ENCODE results near the gene NPPA. TPM values are rescaled to one million over a fixed set of nuclear protein-coding genes. Genes with fewer than 3 reads are reported as not detected.

NPPA gene
- total RNA-seq, 3 donors from 2014 or later = not detected

DNA sequence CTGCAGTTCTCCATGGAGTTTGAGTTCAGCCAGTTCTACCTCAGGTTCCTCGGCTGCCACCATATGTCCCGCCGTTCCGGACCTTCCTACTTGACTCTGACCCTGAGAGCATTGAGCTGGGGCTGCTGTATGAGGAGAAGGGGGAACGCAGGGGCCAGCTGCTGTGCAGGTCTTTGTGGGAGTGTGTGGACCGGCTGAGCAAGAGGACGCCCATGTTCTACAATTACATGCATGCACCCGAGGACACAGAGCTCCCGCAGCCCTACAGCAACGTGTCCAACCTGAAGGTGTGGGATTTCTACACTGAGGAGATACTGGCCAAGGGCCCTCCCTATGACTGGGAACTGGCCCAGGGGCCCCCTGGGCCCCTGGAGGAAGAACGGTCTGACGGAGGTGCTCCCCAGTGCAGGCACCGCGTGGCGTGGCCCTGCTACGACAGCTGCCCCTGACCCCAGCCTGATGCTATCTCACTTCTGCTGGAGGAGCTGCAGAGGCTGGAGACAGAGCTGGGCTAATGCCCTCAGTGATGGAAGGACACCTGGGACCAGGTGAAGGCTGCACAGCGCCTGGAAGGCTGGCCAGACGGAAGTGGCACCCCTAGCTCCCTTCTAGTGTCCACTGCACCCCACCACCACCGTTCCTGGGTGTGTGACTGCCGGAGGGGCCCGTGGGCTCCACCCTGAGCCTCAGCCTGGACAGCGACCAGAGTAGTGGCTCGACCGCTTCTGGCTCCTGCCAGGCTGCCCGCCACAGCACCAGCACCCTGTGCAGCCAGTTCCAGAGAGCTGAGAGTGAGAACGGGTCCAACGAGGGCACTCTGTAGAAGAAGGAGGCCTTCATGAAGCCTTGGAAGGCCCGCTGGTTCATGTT is 32.0 kb upstream of the NPPA start:
- Mint-ChIP-seq H3K36me3 (ENCODE audit: insufficient read depth) (no peaks in the 10 kb centered on the region), H3K4me3 (no peak overlapping the region)
- ATAC-seq = no peak

GRCh38 chr1:11878891-11879190 is 31.3 kb upstream of the NPPA start:
- ATAC-seq (no peak), DNase-seq (no peak)
- Mint-ChIP-seq H3K9me3 (no peaks in the 10 kb centered on the region), H3K27me3 (ENCODE audit: low read depth) (peaks cover 29% of the 10 kb centered on the region), H3K4me3 (no peak overlapping the region), H3K36me3 (ENCODE audit: insufficient read depth) (no peaks in the 10 kb centered on the region), H3K4me1 (ENCODE audit: low read depth) (no peaks in the 10 kb centered on the region)

More for the DNA sequence above, 32.0 kb upstream of the NPPA start:
- peaks cover 27% of the 10 kb centered on the region for H3K27me3 Mint-ChIP-seq (ENCODE audit: low read depth)
- H3K9me3 Mint-ChIP-seq = no peaks in the 10 kb centered on the region
- H3K4me1 Mint-ChIP-seq (ENCODE audit: low read depth) = no peaks in the 10 kb centered on the region
- no peak for DNase-seq

- H3K4me3 Mint-ChIP-seq = no peak overlapping the region
- no peaks in the 10 kb centered on the region for H3K9me3 Mint-ChIP-seq
These were observed 30.7 kb upstream of the NPPA start for GRCh38 chr1:11878081-11878890.

GRCh38 chr1:11877074-11877473 is 29.5 kb upstream of the NPPA start:
- Mint-ChIP-seq H3K27me3 (ENCODE audit: low read depth) (peaks cover 22% of the 10 kb centered on the region), H3K4me1 (ENCODE audit: low read depth) (no peaks in the 10 kb centered on the region), H3K9me3 (no peaks in the 10 kb centered on the region), H3K4me3 (no peak overlapping the region), H3K36me3 (ENCODE audit: insufficient read depth) (no peaks in the 10 kb centered on the region)
- DNase-seq = no peak
- no peak for ATAC-seq

More at GRCh38 chr1:11878081-11878890, 30.7 kb upstream of the NPPA start:
- H3K36me3 Mint-ChIP-seq (ENCODE audit: insufficient read depth) = no peaks in the 10 kb centered on the region
- no peaks in the 10 kb centered on the region for H3K4me1 Mint-ChIP-seq (ENCODE audit: low read depth)
- peaks cover 29% of the 10 kb centered on the region for H3K27me3 Mint-ChIP-seq (ENCODE audit: low read depth)
- no peak for DNase-seq
- no peak for ATAC-seq

GRCh38 chr1:11875094-11875493 is 27.5 kb upstream of the NPPA start:
- H3K4me1 Mint-ChIP-seq (ENCODE audit: low read depth) = no peaks in the 10 kb centered on the region
- no peaks in the 10 kb centered on the region for H3K36me3 Mint-ChIP-seq (ENCODE audit: insufficient read depth)
- no peaks in the 10 kb centered on the region for H3K9me3 Mint-ChIP-seq
- no peak overlapping the region for H3K4me3 Mint-ChIP-seq
- no peak for DNase-seq
- no peak for ATAC-seq
- peaks cover 24% of the 10 kb centered on the region for H3K27me3 Mint-ChIP-seq (ENCODE audit: low read depth)

DNA sequence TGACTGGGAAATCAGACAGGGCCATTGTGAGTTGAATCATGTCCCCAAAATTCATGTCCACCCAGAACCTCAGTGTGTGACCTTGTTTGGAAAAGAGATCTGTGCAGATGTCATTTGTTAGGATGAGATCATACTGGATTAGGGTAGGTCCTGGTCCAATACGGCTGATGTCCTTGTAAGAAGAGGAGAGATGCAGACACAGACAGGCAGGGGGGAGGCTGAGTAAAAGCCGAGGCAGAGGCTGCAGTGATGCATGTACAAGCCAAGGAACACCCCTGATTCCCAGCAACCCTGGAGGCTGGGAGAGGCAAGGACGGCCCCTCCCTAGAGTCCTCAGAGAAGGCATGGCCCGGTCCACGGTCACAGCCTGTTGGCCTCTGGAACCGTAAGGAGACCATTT is 27.0 kb upstream of the NPPA start:
- H3K27me3 Mint-ChIP-seq (ENCODE audit: low read depth) = peaks cover 28% of the 10 kb centered on the region
- no peak for ATAC-seq
- DNase-seq = no peak
- no peaks in the 10 kb centered on the region for H3K36me3 Mint-ChIP-seq (ENCODE audit: insufficient read depth)
- no peak overlapping the region for H3K4me3 Mint-ChIP-seq
- H3K9me3 Mint-ChIP-seq = no peaks in the 10 kb centered on the region
- H3K4me1 Mint-ChIP-seq (ENCODE audit: low read depth) = no peaks in the 10 kb centered on the region

DNA sequence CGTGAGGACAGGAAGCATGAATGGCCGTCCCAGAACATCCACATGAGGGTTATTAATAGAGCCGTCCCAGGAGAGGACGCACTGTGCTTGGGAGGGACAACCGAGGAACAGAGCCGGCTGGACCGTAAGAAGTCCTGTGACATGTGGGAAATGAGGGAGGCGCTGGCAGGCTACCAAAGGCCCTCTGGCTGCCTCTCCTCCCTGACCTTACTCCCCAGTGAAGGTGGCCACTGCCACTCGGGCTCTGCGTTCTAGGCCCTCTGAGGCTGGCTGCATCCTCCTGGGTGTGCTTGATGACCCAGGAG is 26.6 kb upstream of the NPPA start:
- Mint-ChIP-seq H3K36me3 (ENCODE audit: insufficient read depth) (no peaks in the 10 kb centered on the region), H3K4me3 (no peak overlapping the region), H3K27me3 (ENCODE audit: low read depth) (peaks cover 28% of the 10 kb centered on the region), H3K4me1 (ENCODE audit: low read depth) (no peaks in the 10 kb centered on the region), H3K9me3 (no peaks in the 10 kb centered on the region)
- DNase-seq (no peak), ATAC-seq (no peak)

DNA sequence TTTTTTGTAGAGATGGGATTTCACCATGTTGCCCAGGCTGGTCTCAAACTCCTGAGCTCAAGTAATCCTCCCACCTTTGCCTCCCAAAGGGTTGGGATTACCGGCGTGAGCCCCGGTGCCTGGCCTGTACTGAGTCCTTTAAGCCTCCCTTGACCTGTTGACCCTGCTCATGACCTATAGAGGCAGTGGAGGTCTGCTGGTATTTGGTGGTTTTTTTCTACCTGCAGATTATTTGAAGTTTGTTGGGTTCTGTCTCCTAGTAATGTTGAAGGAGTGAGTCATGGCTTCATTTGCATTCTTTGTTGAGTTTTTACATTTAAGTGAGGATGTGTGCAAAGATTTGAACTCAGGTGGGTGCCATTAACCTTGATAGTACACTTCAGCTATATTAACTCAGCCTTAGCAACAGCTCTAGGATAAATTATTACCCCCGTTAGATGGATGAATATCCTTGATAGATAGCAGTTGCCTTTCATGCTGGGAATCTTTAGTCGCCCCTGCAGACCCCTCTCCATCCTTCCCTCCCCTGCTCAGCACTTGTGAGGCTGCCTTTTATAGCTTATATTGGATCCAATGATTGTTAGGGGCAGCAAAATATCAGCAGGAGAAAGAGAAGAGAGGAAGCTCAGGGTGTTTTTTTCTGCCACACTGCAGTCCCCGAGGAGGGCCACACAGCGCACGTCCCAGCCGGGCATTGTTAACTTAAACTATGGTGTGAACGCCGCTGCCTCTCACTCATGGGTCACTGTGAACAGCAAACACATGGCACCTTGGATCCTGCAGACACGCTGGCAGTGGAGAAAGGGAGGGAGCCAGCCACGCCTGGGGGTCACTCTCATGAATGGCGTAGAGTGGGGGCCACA is 26.0 kb upstream of the NPPA start:
- Mint-ChIP-seq H3K9me3 (no peaks in the 10 kb centered on the region), H3K36me3 (ENCODE audit: insufficient read depth) (no peaks in the 10 kb centered on the region), H3K4me3 (no peak overlapping the region), H3K4me1 (ENCODE audit: low read depth) (no peaks in the 10 kb centered on the region), H3K27me3 (ENCODE audit: low read depth) (peaks cover 28% of the 10 kb centered on the region)
- no peak for DNase-seq
- no peak for ATAC-seq

- Mint-ChIP-seq H3K4me3 (no peak overlapping the region), H3K36me3 (ENCODE audit: insufficient read depth) (no peaks in the 10 kb centered on the region), H3K4me1 (ENCODE audit: low read depth) (no peaks in the 10 kb centered on the region), H3K9me3 (no peaks in the 10 kb centered on the region), H3K27me3 (ENCODE audit: low read depth) (peaks cover 27% of the 10 kb centered on the region)
- ATAC-seq (no peak), DNase-seq (no peak)
These were observed 25.0 kb upstream of the NPPA start for GRCh38 chr1:11872545-11872944.

DNA sequence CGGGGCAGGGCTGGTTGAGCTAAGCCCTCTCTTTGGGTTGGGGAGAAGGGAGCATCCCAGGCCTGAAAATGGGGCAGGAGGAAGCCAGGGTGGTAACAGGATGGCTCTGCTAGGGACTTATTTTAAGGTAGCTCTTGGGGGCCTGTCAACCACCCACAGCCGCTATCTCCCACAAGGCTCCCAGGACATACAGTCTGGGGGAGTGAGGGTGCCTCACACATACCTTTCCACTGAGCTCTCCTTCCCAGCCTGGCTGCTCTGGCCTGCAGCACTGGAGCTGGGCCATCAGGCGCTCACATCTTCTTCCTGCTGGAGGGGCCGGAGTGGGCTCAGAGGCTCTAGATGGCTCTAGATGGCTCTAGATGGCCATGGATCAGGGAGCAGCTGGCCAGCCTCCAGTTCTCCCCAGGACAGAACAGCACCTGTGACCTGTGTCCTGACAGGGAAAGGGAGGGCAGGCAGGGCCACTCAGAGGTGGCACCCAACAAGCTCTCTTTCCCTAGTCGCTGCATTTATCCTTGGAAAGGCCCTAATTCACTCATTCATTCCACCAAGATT is 22.1 kb upstream of the NPPA start:
- no peak for ATAC-seq
- no peak overlapping the region for H3K4me3 Mint-ChIP-seq

GRCh38 chr1:11869104-11869503 is 21.5 kb upstream of the NPPA start:
- Mint-ChIP-seq H3K4me1 (ENCODE audit: low read depth) (no peaks in the 10 kb centered on the region), H3K4me3 (no peak overlapping the region), H3K9me3 (no peaks in the 10 kb centered on the region), H3K36me3 (ENCODE audit: insufficient read depth) (no peaks in the 10 kb centered on the region), H3K27me3 (ENCODE audit: low read depth) (peaks cover 21% of the 10 kb centered on the region)
- ATAC-seq (no peak), DNase-seq (no peak)

More for the DNA sequence above, 22.1 kb upstream of the NPPA start:
- no peak for DNase-seq
- Mint-ChIP-seq H3K27me3 (ENCODE audit: low read depth) (peaks cover 19% of the 10 kb centered on the region), H3K9me3 (no peaks in the 10 kb centered on the region), H3K4me1 (ENCODE audit: low read depth) (no peaks in the 10 kb centered on the region), H3K36me3 (ENCODE audit: insufficient read depth) (no peaks in the 10 kb centered on the region)

DNA sequence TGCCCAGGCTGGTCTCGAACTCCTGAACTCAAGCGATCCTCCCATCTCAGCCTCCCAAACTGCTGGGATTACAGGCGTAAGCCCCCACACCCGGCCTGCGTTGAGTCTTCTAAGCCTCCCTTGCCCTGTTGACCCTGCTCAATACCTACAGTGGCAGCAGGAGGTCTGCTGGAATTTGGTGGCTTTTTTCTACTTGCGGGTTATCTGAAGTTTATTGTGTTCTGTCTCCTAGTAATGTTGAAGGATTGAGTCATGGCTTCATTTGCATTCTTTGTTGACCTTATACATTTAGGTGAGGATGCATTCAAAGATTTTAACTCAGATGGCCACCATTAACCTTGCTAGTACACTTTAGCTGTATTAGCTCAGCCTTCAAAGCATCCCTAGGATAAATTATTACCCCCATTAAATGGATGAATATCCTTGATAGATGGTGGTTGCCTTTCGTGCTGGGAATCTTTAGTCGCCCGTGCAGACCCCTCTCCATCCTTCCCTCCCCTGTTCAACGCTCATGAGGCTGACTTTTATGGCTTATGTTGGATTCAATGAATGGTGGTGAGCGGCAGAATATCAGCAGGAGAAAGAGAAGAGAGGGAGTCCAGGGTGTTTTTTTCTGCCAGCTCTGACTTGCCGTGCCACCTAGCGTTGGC is 20.9 kb upstream of the NPPA start:
- ATAC-seq (no peak), DNase-seq (no peak)
- H3K9me3 Mint-ChIP-seq = no peaks in the 10 kb centered on the region
- H3K36me3 Mint-ChIP-seq (ENCODE audit: insufficient read depth) = no peaks in the 10 kb centered on the region
- no peak overlapping the region for H3K4me3 Mint-ChIP-seq
- no peaks in the 10 kb centered on the region for H3K4me1 Mint-ChIP-seq (ENCODE audit: low read depth)
- peaks cover 19% of the 10 kb centered on the region for H3K27me3 Mint-ChIP-seq (ENCODE audit: low read depth)

GRCh38 chr1:11862890-11863289 is 15.3 kb upstream of the NPPA start:
- no peaks in the 10 kb centered on the region for H3K36me3 Mint-ChIP-seq (ENCODE audit: insufficient read depth)
- H3K4me3 Mint-ChIP-seq = no peak overlapping the region
- H3K4me1 Mint-ChIP-seq (ENCODE audit: low read depth) = no peaks in the 10 kb centered on the region
- no peaks in the 10 kb centered on the region for H3K9me3 Mint-ChIP-seq
- H3K27me3 Mint-ChIP-seq (ENCODE audit: low read depth) = peaks cover 45% of the 10 kb centered on the region
- no peak for DNase-seq
- ATAC-seq = no peak

GRCh38 chr1:11860587-11860986 is 13.0 kb upstream of the NPPA start:
- H3K4me3 Mint-ChIP-seq = no peak overlapping the region
- H3K36me3 Mint-ChIP-seq (ENCODE audit: insufficient read depth) = no peaks in the 10 kb centered on the region
- ATAC-seq = no peak
- H3K4me1 Mint-ChIP-seq (ENCODE audit: low read depth) = peaks cover 2% of the 10 kb centered on the region
- peaks cover 65% of the 10 kb centered on the region for H3K27me3 Mint-ChIP-seq (ENCODE audit: low read depth)
- no peaks in the 10 kb centered on the region for H3K9me3 Mint-ChIP-seq
- DNase-seq = no peak

Measured in activated T-cell treated with anti-CD3 and anti-CD28 coated beads, Interleukin-2, amount 50 U/mL, for 4 hours (primary cell).